ENCODE measurements around the gene WWOX. TPM values are rescaled to one million over a fixed set of nuclear protein-coding genes. Genes with fewer than 3 reads are reported as not detected.

Gene WWOX
- polyA plus RNA-seq, 2 of the 4 experiments (the other 2 are of a cell fraction) = 16.0 to 17.2 TPM

GRCh38 chr16:78176435-78176834 lies 77.0 kb downstream of the WWOX start:
- H3K4me3 ChIP-seq = no peak overlapping the region
- H3K4me2 ChIP-seq = no peak overlapping the region
- H3K9me3 ChIP-seq = 0 out of 3 replicates have a peak, but pooled peaks cover 4% of the 10 kb centered on the region
- 93% methylated on average over 5 of the region's 5 CpGs for WGBS (ENCODE audit: missing lambda C conversion rate)
- POLR2A ChIA-PET = no interaction called here
- no peak for FAIRE-seq
- no peak overlapping the region for H3K27ac ChIP-seq
- TF ChIP-seq ZFP36 (IDR thresholded peaks at IDR 0.05; ENCODE audit: borderline replicate concordance, partially characterized antibody) (no peak), TP53 (CRISPR knock-in tag; IDR thresholded peaks at IDR 0.05) (no peak), TFCP2L1 (CRISPR knock-in tag; IDR thresholded peaks at IDR 0.05) (no peak), ZNF302 (CRISPR knock-in tag; IDR thresholded peaks at IDR 0.05) (no peak), HOXA7 (CRISPR knock-in tag; IDR thresholded peaks at IDR 0.05) (no peak), BHLHE40 (IDR thresholded peaks at IDR 0.05; ENCODE audit: low read depth, low read length) (no peak), HOXB5 (CRISPR knock-in tag; IDR thresholded peaks at IDR 0.05) (no peak), RNF2 (IDR thresholded peaks at IDR 0.05; ENCODE audit: borderline replicate concordance, low read depth) (no peak), EP300 (IDR thresholded peaks at IDR 0.05) (no peak), RFX5 (IDR thresholded peaks at IDR 0.05) (no peak), HDAC2 (IDR thresholded peaks at IDR 0.05) (no peak), POLR2A (IDR thresholded peaks at IDR 0.05; ENCODE audit: low read length) (no peak), KDM1A (IDR thresholded peaks at IDR 0.05; ENCODE audit: low read depth) (no peak), E2F6 (IDR thresholded peaks at IDR 0.05; ENCODE audit: borderline replicate concordance, low read depth) (no peak), CTCF (IDR thresholded peaks at IDR 0.05) (no peak), MYC (IDR thresholded peaks at IDR 0.05; ENCODE audit: borderline replicate concordance, low read length) (no peak), POLR2AphosphoS2 (conservative IDR thresholded peaks at IDR 0.05; ENCODE audit: low read length) (no peak)
- TF ChIP-seq, protein P1, sequence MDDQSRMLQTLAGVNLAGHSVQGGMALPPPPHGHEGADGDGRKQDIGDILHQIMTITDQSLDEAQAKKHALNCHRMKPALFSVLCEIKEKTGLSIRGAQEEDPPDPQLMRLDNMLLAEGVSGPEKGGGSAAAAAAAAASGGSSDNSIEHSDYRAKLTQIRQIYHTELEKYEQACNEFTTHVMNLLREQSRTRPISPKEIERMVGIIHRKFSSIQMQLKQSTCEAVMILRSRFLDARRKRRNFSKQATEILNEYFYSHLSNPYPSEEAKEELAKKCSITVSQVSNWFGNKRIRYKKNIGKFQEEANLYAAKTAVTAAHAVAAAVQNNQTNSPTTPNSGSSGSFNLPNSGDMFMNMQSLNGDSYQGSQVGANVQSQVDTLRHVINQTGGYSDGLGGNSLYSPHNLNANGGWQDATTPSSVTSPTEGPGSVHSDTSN (IDR thresholded peaks at IDR 0.05) = no peak
- no peaks in the 10 kb centered on the region for H3K4me1 ChIP-seq
- no peak for DNase-seq (ENCODE audit: low read depth in 1 of 2, low spot score in 1 of 2)
- no peak for ATAC-seq
- CTCF ChIA-PET = no interaction called here

DNA sequence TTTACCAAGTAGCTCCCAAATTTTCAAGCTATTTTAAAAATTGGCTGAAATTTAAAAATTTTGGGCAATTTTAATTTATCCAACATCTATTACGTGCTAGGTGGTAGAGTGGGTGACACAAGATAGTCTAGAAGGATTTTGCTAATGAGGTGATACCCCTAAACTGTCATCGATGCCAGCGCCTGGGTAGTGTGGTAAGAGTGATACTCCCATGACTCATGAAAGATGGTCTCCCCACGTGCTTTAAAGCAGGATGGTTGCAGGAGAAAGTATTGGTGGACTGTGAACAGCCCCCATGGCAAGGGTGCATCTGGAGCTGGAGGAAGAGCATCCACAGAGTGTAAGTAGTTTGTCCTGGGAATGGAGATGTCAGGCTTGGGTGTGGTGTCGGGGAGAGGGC lies 77.8 kb downstream of the WWOX start:
- WGBS (ENCODE audit: missing lambda C conversion rate) = 80% methylated on average over 5 of the region's 5 CpGs
- DNase-seq (ENCODE audit: low read depth in 1 of 2, low spot score in 1 of 2) (no peak), ATAC-seq (no peak), FAIRE-seq (no peak)
- Histone ChIP-seq H3K9me3 (0 out of 3 replicates have a peak, but pooled peaks cover 4% of the 10 kb centered on the region), H3K4me2 (no peak overlapping the region), H3K4me1 (no peaks in the 10 kb centered on the region), H3K27ac (no peak overlapping the region), H3K4me3 (no peak overlapping the region)
- TF ChIP-seq MAX (IDR thresholded peaks at IDR 0.05) (no peak), EP300 (IDR thresholded peaks at IDR 0.05) (no peak)
- POLR2A ChIA-PET = no interaction called here
- CTCF ChIA-PET = no interaction called here

DNA sequence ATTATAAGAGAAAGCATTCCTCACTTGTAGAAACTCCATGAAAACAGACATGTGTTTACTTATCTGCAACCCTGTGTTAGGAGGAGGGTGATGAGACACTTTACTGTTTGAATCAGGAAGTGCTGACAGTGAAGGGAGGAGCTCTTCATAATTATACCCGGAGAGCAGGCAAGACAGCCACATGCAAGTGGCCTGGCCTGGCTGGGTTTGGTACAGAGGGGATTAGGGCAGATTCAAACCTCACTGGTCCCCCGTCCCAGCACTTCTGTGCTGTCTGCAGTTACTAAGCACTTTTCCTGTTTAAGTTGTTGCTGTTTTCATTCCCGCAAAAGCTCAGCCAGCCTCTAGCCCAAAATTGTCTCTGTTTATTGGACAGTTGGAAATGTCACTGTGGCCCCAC lies 78.5 kb downstream of the WWOX start:
- no peak for DNase-seq (ENCODE audit: low read depth in 1 of 2, low spot score in 1 of 2)
- WGBS (ENCODE audit: missing lambda C conversion rate) = 78% methylated on average over 3 of the region's 3 CpGs
- no peak; a peak in 1 of 6 replicates for ATAC-seq
- no peak for FAIRE-seq
- Histone ChIP-seq H3K27ac (no peak overlapping the region), H3K4me1 (no peaks in the 10 kb centered on the region), H3K4me3 (no peak overlapping the region), H3K4me2 (no peak overlapping the region), H3K9me3 (0 out of 3 replicates have a peak, but pooled peaks cover 4% of the 10 kb centered on the region)
- CTCF ChIA-PET = no interaction called here
- POLR2A ChIA-PET = no interaction called here
- TF ChIP-seq RAD21 (conservative IDR thresholded peaks at IDR 0.05 in 1 of 2, IDR thresholded peaks at IDR 0.05 in 1 of 2) (no peak), TFCP2L1 (CRISPR knock-in tag; IDR thresholded peaks at IDR 0.05) (no peak), E2F6 (IDR thresholded peaks at IDR 0.05; ENCODE audit: borderline replicate concordance, low read depth) (no peak), ZSCAN20 (CRISPR knock-in tag; IDR thresholded peaks at IDR 0.05) (no peak), FOSL2 (IDR thresholded peaks at IDR 0.05) (no peak), FOSL2 (CRISPR knock-in tag; IDR thresholded peaks at IDR 0.05) (no peak), ZFP36 (IDR thresholded peaks at IDR 0.05; ENCODE audit: borderline replicate concordance, partially characterized antibody) (no peak), HES2 (IDR thresholded peaks at IDR 0.05) (no peak)
